PC-3 (cell line): ENCODE data around the gene XIST.

ENCODE experiments used
- CTCF ChIP-seq: fragments of 300-600 bp; sonication (generic); conservative IDR thresholded peaks from 2 replicates; pipeline ENCODE4 v1.5.1; 2017; ENCODE audit warnings: antibody characterized with exemption, low read depth, mild to moderate bottlenecking, low read length
- EZH2 ChIP-seq: fragments of 300-600 bp; sonication (generic); IDR thresholded peaks from one replicate; pipeline ENCODE4 v1.6.1; 2017; ENCODE audit warnings: antibody characterized with exemption, mild to moderate bottlenecking, low read length; ENCODE audit not compliant: unreplicated experiment

- peak; percentile 22; the same call in 1 of the 2 replicates for TF ChIP-seq CTCF
- TF ChIP-seq EZH2: no peak
These were observed 4.5 kb downstream of the XIST start for GRCh38 chrX:73847991-73848390.
